ENCODE results near the gene CILP2.

The CILP2 gene

DNA sequence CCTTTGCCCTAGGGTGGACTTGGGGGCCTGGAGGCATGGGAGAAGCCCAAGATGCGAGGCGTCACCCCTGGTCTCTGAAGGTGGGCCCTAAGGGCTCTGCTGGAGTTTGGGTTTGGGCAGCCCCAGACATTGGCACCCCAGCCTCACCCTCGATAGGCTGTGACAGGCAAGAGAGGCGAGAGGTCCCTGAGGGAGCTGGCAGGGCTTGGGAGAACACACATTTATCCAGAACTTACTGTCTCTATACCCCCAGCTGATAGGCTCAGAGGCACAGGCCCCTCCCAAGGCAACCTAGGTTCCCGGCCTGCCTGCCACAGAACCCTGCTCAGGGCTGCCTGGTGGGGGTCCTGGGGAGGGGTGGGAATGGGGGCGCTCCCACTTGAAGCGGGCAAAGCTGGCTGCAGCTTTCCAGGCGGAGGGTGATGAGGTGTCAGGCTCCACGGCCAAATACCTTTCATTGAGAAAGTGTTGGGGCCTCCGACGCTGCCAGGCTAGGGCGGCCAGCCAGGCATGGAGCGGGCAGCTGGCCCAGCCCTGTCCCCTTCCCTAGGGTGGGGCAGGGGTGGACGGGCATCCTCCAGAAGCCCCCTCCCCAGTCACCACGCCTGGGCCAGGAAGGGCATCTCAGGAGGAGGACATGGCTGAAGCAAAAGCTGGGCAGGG is 9.7 kb downstream of the CILP2 start:
- no peak for DNase-seq

DNA sequence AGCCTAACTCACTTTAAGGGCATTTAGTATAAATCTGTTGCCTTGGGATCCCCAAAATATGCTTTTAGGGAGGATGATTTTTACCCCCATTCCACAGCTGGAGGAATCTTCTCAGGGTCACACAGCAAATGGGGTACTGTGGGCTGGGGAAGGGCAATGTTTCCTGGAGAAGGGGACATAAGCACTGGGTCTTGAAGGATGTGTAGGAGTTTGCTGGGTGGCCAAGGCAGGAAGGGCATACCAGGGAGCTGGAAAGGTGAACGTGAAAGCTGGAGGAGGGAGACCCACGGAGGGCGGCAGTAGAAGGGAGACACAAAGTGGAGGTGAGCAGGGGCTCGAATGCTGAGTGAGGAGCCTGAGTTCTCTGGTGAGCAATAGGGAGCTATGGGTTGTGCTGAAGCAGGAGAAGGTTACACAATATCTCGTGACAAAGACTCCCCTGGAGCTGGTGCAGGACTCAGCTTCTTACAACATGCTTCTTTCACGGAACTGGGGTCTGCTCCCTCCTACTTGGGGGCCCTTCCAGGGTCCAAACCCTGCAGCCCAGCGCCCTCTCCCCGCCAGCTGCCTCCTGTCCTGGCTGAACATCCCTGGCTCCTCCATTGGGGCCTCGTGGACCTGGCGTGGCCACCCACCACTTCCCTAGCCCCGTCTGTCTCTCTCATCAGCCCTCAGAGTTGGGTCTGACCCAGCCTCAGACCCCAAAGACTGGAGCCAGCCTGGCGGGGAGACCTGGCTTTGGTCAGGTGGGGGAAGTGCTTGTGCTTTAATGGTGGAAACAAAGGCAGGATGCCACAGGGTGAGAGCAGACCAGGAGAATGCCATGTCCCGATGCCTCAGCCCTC is 11.1 kb downstream of the CILP2 start:
- DNase-seq, result no peak

DNA sequence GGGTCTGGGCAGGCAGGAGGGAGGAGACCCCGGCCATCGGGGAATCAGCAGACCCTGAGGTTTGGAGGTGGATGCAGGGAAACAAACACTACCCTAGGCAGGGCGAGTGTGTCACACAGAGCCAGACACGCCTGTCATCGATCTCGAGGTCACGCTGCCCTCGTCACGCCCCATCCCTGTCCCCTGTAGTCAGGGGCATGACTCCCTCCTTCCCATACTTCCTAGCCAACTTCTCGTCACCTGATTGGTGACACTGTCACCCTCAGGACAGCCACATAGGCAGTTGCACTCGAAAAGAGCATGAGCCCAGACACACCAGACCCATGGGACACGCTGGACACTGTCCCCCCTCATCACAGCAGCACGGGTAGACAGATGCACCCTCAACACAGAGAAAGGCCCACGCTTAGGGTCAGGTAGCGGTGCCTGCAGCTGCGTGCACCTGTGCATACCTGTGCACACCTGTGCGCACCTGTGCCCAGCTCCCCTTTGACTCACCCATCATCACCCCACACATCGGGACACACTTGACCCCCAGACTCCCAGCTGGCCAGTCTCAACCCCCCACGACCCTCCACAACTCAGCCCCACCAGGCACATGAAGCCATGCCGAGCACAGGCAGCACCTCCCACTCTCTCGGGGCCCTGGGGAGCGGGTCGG is 11.9 kb downstream of the CILP2 start:
- DNase-seq, result no peak

DNA sequence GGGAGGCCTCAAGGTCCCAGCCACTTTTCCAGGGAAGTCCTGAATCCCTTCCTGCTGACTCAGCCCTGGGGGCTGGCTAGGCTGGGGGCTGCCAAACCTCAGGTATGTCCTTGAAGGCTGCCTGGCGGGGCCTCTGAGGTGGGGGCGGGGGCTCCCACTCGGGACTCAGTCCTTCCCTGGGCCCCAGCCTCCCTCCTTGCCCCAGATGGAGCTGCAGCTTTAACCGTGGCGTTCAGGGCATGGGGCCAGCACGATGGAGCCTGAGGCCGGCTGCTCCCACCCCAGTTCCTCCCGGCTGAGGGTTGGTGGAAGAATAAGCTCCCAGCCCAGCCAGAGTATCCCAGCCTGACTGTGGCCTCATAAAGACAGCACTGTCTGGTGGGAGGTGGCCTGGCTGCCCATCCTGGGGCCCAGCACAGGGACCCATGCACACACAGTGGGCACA is 12.4 kb downstream of the CILP2 start:
- no peak for DNase-seq

DNA sequence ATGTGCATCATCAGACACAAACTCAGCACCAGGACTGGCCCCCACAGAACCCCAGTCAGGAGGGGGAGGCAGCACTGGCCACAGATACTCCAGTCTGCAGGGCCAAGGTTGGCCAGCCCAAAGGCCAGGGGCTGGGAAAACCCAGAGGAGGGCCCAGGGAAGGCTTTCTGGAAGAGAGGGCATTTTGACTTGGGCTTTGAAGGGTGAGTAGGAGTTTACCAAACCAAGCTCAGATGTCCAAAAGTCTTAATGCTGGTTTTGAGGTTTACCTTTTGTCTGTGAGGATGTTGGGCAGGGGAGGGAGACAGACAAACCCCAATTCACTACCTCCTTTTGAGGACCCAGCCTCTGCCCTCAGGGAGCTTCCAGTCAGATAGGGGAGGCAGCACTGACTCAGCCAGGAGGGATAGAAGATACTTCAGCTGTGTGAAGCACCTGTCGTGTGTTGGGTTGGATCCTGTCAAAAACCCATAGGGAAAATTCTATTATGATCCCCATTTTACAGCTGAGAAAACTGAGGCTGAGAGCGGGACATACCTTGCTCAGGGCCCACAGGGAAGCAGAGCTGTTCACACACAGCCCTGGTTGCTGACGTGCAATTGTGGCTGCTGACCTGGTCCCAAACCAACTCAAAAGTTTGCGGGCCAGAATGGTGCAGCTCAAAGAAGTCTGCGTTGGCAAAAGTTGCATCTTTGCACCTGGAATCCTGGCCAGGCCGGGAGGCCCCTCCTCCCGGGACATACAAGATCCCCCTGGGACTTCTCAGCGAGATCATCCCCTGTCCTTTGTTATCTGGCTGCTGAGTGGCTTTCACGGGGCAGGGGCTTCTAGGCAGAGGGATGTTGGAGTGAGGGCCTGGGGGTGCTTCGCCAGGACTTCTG is 13.1 kb downstream of the CILP2 start:
- no peak for DNase-seq

DNA sequence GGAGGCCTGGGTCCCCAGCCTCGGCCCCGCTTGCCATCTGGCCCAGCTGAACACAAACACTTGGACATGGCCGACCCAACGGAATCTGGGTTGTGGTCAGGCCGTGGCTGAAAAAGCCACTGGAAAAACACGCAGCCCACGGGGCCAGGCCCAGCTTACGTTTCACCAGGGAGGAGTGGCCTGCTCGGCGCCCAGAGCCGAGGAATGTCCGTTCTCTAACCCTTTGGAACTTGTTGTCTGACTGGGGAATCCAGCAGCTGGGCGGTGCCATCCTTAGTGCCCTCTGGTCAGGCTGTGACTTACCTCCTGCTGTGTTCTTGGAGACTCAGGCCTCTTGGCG is 13.8 kb downstream of the CILP2 start:
- DNase-seq, result no peak

DNA sequence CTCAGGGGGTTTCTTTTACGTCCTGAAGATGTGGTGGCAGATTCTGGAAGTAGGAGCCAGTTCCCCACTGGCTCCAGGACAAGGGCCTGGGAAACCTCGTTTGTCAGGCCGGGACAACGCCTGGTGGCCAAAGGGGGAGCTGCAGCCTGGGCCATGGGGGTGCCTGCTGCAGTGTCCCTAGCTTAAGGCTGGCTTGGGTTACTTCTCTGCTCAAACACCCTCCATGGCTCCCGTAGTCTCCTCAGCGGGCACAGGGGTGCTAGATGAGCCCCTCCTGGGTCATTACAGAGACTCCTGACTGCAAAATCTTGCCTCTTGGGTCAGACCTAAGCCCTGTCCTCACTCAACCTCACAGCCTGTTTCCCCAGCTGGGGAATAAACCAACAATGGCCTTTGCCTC is 14.7 kb downstream of the CILP2 start:
- peak in 1 of 2 experiments; percentile 31 for DNase-seq

DNA sequence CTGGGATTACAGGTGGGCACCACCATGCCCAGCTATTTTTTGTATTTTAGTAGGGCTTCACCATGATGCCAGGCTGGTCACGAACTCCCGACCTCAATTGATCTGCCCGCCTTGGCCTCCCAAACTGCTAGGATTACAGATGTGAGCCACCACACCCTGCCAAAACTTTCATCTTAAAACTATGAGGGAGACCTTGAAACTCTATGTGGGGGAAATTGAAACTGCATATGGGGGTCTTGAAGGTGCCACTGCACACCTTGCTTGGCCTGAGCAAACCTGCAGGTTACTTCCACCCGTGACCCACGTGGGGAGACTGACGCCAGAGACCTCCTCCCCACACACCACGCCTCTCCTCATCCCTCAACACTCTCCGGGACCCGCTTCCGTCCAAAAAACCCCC is 15.6 kb downstream of the CILP2 start:
- no peak for DNase-seq

DNA sequence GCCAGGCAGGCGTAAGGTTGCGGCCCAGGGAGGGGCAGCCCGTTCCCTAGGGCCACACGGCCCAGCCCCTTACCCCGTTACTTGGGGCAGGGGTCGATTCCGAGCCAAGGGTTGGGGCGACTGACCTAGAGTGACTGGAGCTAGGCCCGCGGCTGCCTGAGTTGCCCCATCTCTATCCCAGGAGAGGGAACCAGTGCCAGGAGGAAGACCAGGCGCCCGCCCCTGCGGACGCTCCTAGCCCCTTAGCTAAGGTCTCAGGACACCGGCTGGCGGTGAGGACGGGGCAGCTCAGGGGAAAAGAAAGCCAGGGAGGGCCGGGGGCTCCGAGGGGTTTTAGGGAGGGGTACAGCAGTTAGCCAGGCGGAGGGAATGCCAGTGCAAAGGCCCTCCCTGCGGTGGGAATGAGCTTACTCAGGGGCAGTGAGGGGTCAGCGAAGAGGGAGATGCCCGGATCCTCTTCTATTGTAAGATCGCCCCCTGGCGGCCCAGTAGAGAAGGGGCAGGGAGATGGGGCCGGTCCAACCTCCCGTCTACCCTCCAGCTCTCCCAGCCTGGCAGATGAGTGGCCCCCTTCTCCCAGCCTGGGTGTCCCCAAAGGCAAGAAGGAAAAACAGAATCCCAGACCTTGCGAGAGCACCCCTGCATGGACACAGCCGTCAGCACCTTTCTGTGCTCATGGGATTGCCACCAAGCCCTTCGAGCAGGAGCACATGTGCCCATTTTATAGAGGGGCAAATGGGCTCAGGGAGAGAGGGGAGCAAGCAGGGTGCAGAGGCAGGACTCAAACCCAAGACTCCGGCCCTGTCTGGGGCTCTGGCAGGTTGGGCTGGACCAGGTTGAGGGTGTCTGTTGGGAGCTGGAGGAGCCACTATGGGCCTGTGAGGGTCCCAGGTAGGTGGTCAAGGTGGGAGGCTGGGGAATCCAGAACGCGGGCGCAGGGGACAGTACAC is 16.3 kb downstream of the CILP2 start:
- peak in 1 of 2 experiments; percentile 46 for DNase-seq

DNA sequence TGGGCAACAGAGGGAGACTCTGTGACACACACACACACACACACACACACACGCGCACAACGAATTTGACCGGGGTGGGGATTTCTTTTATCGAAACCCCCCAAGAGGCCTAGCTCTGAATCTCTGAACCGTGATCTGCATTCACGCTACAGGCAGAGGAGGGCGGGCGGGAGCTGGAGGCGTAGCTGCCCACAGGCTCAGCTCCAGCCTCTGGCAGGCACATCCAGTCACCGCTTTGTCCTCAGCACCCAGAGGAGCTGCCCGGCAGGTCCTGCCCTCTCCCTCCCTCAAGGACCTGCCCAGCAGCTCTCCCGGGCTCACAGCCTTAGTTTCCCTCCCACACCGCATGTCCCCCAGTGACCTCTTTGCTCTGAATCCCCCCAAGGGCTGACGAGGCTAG is 20.0 kb downstream of the CILP2 start:
- DNase-seq, result no peak

DNA sequence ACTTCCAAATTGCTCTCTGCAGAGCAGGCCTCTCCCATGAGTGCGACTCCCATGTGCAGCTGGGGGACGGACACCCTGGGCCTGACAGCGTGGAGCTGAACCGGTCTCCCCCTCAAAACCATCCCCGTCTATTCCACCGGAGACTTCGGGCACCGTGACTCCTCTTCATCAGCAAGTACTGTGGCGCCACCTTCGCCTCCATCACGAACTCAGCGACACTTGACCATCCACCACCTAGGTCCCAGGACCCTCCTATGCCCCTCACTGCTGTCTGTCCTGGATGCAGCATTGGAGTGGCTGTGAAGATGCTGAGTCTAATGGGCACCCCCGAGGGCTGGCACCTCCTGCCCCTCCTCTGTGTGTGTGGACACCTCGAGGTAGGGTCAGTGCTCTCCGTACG is 20.6 kb downstream of the CILP2 start:
- DNase-seq, result no peak

DNA sequence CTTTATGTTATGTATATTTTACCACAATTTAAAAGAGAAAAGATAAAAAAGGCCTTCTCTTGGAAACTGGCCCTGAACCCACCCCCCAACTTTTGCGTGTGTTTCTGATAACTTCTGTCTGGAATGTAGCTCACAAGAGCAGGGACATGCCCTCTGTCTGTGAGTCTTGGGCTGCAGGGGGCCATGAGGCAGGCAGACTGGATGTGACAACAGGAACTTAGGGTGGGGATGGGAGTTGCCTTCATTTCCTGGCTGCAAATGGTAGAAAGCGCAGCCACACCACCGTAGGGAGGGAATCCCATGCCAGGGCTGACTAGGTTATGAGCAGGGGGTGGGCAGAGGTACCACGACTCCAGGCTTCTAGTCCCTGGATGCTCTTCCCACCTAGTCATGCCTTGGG is 21.9 kb downstream of the CILP2 start:
- no peak for DNase-seq

DNA sequence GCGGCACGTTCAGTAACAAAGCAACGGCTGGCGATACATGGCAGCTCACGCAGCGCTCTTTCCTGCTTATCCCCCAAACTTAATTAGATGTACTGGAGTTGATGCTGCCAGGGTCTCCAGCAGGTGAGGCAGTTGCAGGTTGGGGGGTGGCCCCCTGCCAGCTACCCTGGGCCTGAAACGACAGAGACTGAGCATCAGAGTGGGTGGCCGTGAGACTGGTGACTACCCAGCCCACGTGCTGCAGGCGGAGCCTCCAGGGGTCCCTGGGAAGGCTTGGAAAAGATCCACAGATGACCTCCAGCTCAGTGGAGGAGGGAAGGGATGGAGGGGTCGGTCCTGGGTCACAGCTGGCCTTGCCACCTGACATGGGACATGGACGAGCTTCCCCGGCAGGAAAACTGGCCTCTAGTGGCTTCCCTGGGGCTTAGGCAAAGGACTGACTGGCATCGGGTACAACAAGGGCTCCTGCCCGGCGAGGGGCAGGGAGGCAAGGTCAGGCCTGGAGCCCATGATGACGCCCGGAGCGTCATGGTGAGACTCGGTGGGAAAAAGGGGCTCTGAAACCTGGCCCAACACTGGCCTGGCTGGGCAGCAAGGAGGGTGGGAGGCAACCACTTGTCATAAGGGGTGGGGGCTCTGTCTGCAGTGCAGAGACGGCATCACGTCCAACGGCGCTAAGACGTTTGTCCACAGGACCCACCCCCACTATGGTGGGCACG is 24.0 kb downstream of the CILP2 start:
- DNase-seq, result no peak

DNA sequence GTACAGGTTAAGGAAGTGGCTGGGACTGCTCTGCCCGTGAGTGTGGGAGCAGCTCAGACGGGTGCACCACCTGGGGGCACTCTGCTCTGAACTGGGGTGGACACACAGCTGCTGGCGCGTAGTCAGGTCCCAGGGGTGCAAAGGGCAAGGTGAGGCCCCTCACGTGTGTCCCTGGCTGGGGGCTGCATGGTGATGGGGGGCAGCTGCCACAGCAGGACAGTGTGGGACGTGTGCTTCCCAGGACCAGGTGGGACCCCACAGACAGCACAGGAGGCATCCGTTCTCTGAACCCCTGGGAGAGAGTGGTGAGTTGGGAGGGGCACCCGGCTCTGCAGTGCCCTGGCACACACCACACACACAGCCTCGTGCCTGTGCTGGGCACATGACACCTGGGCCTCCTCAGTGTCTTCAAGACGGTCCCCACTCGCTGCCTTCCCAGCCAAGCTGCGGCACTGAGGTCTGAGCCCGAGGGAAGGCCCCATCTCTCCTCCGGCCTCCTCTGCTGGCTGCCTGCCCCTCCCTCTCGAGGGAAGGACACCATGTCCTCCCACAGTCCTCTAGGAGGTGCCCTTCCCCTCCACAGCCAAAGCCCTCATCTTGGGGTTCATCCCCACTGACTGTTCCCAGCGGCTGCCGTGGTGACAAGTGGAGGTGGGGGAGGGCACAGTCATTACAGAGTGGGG is 24.7 kb downstream of the CILP2 start:
- DNase-seq, result no peak

DNA sequence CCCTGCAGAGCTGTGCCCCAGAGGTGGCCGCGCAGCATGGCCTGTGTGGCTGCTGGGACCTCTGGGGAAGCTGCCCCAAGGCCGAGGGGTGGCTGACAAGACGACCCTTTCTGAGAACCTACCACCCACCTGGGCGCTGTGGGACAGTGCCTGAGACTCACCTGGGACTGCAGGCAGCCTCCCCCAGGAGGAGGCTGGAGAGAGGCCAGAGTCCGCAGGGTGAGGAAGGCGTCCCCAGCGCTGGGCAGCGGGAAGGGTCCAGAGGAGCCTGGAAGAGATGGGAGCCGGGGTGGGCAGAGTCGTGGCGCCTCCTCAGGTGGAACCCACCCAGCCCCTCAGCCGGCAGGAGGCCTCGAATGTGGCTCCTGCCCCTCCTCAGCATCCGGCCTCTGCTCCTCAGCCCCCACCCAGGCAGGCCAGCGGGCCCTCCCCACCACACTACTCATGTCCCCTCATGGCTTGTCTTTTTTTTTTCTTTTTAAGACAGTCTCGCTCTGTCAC is 25.3 kb downstream of the CILP2 start:
- DNase-seq, result no peak

DNA sequence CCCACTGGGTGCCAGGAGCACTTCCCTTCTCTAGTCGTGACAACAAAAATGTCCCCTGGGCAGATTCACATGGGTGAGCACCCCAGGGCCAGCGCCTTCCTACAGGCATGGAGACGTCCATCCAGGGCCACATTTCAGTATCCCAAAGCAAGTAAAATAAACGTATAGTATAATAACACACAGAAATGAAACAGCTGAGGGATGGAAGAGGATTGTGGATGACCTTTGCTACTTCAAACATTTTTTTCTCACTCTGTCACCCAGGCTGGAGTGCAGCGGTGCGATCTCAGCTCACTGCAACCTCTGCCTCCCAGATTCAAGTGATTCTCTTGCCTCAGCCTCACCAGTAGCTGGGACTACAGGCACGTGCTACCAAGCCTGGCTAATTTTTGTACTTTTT is 28.2 kb downstream of the CILP2 start:
- no peak for DNase-seq

DNA sequence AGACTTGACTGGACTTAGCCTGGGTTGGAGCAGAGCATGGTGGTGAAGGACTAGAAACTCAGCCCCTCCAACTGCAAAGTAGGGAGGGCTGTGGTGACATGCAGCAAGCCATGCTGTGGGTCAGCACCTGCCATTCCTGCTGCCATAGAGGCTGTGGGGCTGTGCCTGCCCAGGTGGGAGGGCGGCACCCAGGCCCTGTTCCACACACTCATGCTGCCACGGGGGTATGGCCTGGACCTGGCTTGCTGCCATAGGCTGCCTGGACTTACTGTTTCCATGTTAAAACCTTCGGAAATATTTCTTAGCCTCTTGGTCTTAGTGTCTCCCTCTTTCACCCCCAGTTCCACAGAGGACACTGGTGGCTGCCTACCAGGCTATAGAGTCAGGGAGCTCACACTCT is 29.3 kb downstream of the CILP2 start:
- no peak for DNase-seq

DNA sequence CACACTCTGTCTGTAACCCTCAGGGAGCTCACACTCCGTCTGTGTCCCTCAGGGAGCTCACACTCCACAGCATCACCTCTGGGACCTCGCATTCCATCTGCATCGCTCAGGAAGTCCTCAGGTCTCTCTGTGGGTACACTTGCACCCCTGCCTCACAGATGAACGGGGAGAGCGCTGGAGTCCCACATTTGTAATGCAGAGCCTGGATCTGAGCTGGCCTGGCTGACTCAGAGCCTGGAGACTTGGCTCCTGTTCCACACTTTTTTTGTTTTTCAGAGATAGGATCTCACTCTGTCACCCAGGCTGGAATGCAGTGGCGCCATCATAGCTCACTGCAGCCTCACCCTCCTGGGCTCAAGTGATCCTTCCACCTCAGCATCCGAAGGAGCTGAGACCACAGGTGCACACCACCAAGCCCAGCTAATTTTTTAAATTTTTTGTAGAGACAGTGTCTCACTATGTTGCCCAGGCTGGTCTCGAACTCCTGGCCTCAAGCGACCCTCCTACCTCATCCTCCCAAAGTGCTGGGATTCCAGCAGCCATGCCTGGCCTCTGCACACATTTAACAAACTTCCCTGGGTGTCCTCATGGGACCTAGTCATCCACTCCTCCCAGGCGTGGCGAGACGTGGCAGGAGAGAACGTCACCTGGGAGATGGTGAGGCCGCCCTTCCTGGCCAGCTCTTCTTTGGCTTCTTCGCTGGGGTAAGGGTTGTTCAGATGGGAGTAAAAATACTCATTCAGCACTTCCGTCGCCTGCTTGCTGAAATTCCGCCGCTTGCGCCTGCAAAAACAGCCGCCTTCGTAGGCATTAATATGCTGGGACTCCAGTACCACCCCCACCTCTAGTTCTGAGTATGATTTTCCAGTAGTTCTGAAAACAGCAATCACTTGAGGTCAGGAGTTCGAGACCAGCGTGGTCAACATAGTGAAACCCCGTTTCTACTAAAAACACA is 31.0 kb downstream of the CILP2 start:
- DNase-seq, result no peak

DNA sequence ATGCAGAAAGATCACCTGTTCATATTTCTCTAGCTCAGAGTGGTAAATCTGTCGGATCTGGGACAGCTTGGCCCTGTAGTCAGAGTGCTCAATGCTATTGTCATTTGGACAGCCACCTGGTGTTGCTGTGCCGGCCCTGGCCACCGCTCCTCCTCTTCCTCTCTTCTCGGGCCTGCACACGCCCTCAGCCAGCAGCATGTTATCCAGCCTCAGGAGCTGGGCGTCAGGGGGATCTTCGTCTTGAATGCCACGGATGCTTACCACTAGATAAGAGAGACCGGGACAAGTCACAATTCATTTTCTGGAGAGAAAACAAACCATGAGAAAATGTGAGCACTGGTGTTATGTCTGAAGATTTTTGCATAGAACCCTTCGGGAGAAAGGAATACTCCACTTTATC is 32.5 kb downstream of the CILP2 start:
- no peak for DNase-seq

Measured in NCI-H526 (cell line).